ENCODE measurements around the gene QPRT.
"Not testable (repeated sequence)": the region's sequence is repeated elsewhere in the genome, so short reads cannot be mapped to it uniquely, and the experiment has no call there.

GRCh38 chr16:29709657-29710056 lies 30.7 kb downstream of the QPRT start:
- not testable (repeated sequence) for TF ChIP-seq CTCF, POLR2AphosphoS5, POLR2A (IDR thresholded peaks at IDR 0.05)
